NCI-H2171 (cell line): ENCODE data around the gene CYB5D1.

Experiments used
- DNase-seq: peaks from one replicate; lab custom pipeline; 2025; lab: John Stamatoyannopoulos, UW

The CYB5D1 gene

GRCh38 chr17:7844292-7845154 is 13.3 kb upstream of the CYB5D1 start:
- peak; percentile 83 for DNase-seq

- no peak for DNase-seq
Measured at GRCh38 chr17:7845359-7846062, 12.3 kb upstream of the CYB5D1 start.

GRCh38 chr17:7846063-7846735 is 11.6 kb upstream of the CYB5D1 start:
- no peak for DNase-seq

- no peak for DNase-seq
Measured at GRCh38 chr17:7846765-7847661, 10.8 kb upstream of the CYB5D1 start.

- no peak for DNase-seq
Measured at GRCh38 chr17:7848131-7848579, 9.6 kb upstream of the CYB5D1 start.

- DNase-seq = no peak
Measured at GRCh38 chr17:7848739-7849129, 9.1 kb upstream of the CYB5D1 start.

- DNase-seq = no peak
Measured at GRCh38 chr17:7849130-7849750, 8.6 kb upstream of the CYB5D1 start.

GRCh38 chr17:7849751-7850504 is 7.9 kb upstream of the CYB5D1 start:
- no peak for DNase-seq

GRCh38 chr17:7850701-7851437 is 6.9 kb upstream of the CYB5D1 start:
- DNase-seq = no peak

- peak; percentile 95 for DNase-seq
Measured at GRCh38 chr17:7851438-7852261, 6.2 kb upstream of the CYB5D1 start.

- DNase-seq = no peak
Measured at GRCh38 chr17:7852262-7852670, 5.5 kb upstream of the CYB5D1 start.

GRCh38 chr17:7852919-7853690 is 4.7 kb upstream of the CYB5D1 start:
- DNase-seq = no peak

- no peak for DNase-seq
Measured at GRCh38 chr17:7853691-7854038, 4.1 kb upstream of the CYB5D1 start.

GRCh38 chr17:7854078-7854777 is 3.6 kb upstream of the CYB5D1 start:
- no peak for DNase-seq

GRCh38 chr17:7854851-7855659 is 2.7 kb upstream of the CYB5D1 start, which contains the start of gene TMEM88:
Gene TMEM88 (plus strand): TSS chr17:7855066. CDS start chr17:7855075, 9 bp downstream.
- DNase-seq = no peak

- DNase-seq = no peak
Measured at GRCh38 chr17:7855660-7856010, 2.2 kb upstream of the CYB5D1 start.
